HG02943 (cell line): ENCODE measurements around the gene FAM216B.

Source experiments
- ATAC-seq: cut with Tn5 transposase; IDR thresholded peaks from one replicate; pipeline ENCODE4 v1.9.1; 2021; ENCODE audit warnings: mild to moderate bottlenecking, low read depth, moderate library complexity; ENCODE audit not compliant: unreplicated experiment

The FAM216B gene

DNA sequence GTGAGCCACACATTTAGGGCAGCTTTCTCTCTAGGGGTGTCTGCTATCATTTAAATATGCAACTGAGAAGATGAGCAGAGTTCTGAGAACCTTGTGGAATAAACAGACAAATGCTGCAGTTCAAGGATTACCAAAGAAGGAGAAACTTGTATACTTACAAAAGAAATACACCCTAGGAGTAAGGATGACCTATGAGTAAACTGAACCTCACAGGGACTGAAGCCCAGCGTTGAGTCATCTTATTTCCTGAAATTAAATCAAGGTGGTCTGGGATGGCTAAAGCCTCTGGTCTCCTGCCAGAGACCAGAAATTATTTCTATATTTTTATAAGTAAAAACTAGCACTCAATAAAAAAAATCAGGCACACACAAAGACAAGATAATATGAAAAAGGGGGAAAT, 40.1 kb downstream of the FAM216B start:
- no peak for ATAC-seq

DNA sequence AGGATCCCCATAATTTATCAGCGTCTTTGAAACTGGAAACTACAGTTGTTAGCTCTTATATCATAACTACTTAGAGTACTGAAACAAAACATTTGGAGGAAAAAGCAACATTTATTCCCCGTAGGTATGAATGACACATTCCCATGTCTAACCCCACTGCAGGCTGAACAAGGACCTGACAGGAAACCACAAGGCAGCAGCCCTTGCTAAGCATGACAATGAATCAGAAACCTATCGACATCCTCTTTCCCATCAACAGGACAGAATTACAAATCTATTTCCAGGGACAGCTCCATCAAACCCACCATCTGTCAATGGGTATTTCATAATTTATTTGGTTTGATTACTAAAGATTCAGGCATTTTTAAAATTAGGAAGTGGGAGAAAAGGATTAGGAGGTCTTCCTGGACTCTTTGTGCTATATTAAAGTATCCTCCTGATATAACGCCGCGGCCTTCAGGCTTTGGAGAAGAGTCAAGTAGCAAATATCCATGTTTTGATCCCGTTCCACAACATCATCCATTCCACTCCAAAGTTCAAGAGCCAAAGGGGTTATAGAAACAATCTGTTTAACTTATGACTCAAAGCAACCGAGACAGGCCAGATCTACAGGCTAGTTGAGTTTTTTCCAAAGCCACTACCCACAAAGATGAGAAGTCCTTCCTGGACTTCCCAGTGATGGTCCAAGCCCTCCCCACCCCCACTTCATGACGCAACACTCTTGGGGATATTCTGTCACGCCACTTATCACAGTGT, 51.1 kb downstream of the FAM216B start:
- ATAC-seq: no peak

DNA sequence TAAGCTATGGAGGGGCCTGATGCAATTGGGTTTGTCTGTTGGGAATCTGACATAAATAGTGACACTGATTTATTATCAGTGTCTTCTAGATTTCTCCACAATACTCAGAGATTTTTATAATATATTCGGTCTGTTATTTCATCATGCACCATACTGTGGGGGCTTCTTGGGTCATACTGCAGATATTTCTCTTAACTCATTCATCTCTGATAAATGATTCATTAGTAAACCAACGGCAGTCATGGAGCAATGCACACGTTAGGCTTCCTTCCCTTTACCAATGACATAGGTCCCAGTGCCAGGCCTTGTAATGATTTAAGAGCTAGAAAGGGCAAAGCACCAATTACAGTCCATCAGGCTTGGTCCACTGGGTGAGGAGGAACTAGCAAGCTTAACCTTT, 53.6 kb downstream of the FAM216B start:
- ATAC-seq: no peak

DNA sequence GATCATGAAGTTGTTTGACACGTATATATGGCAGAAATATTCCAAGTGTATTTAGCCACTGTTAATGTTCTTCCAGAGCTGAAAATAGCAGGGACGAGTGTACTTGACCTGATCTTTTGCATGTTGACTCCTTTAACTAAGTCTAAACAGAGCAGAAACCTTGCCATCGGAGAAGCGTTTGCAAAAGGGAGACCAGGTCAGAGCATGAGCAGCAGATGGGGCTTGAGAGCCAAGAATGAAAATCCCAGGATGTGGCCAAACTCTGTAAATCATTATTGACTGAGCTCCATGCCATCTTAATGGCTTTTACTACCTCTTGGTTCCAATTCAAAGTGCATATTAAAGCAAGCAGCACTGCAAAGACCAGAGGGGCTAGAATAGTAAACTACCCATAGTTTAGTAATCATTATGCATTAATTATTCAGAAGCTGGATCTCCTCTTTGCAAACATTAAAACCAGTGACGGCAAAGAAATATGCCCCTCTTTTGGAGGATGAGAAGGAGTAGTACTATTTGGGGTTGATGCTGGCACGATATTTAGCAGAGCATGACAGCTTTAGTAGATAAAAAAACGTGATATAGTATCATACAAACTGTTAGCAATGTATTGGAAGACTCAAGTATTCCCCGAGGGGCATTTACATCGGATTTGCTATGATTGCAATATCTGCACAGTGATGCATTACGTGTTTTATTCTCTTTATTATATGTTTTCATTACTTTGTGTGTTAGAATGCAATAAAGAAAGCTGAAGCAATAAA, 55.7 kb downstream of the FAM216B start:
- ATAC-seq: no peak
